Bronchial epithelial cell (primary cell): ENCODE measurements around the gene CSRP1. TPM values are rescaled to one million over a fixed set of nuclear protein-coding genes. Genes with fewer than 3 reads are reported as not detected.

Source experiments
- DNase-seq: peaks from one replicate; pipeline ENCODE4 v3.0.0-alpha.2; 2010; ENCODE audit warnings: low read depth
- FAIRE-seq: peaks from 2 replicates; lab custom pipeline; 2011; peaks lifted over from hg19 to GRCh38; lab: Jason Lieb, UNC
- H3K27me3 ChIP-seq: 2 replicates; pipeline ENCODE4 v1.5.1; 2011; ENCODE audit warnings: low read length; ENCODE audit not compliant: control insufficient read depth, insufficient read depth
- H3K36me3 ChIP-seq: 2 replicates; pipeline ENCODE4 v1.5.1; 2011; ENCODE audit warnings: low read length; ENCODE audit not compliant: control insufficient read depth, insufficient read depth
- H3K4me3 ChIP-seq: 2 replicates; pipeline ENCODE4 v1.5.1; 2011; ENCODE audit warnings: mild to moderate bottlenecking, low read depth, low read length, control low read depth
- CTCF ChIP-seq: IDR thresholded peaks from 2 replicates; pipeline ENCODE4 v1.5.1; 2011; ENCODE audit warnings: mild to moderate bottlenecking, moderate library complexity, low read length, control low read depth, inconsistent platforms; ENCODE audit not compliant: insufficient read depth, severe bottlenecking
- total RNA-seq: library from RNA; depleted of rRNA; stranded (reverse); fragments of >200 nt; gene quantifications from 2 replicates; pipeline ENCODE4 v1.2.1, GENCODE V29; 2014

CSRP1 gene
- total RNA-seq, 1 donor from 2014 or later, result 257 TPM

GRCh38 chr1:201459052-201459451 lies 47.9 kb downstream of the CSRP1 start:
- no peak for TF ChIP-seq CTCF
- no peak for DNase-seq
- no peak for FAIRE-seq

GRCh38 chr1:201457508-201457960 lies 49.4 kb downstream of the CSRP1 start:
- DNase-seq, result no peak
- Histone ChIP-seq H3K36me3 (no peaks in the 10 kb centered on the region), H3K27me3 (no peaks in the 10 kb centered on the region), H3K4me3 (no peak overlapping the region)
- FAIRE-seq, result no peak
- TF ChIP-seq CTCF, result no peak

More at GRCh38 chr1:201459052-201459451, 47.9 kb downstream of the CSRP1 start:
- Histone ChIP-seq H3K36me3 (no peaks in the 10 kb centered on the region), H3K4me3 (no peak overlapping the region), H3K27me3 (no peaks in the 10 kb centered on the region)

- no peak for TF ChIP-seq CTCF
- Histone ChIP-seq H3K4me3 (no peak overlapping the region), H3K36me3 (no peaks in the 10 kb centered on the region), H3K27me3 (no peaks in the 10 kb centered on the region)
- DNase-seq, result peak; percentile 98
- no peak for FAIRE-seq
These were observed 50.2 kb downstream of the CSRP1 start for GRCh38 chr1:201456499-201457309.

GRCh38 chr1:201455098-201455497 lies 51.8 kb downstream of the CSRP1 start:
- FAIRE-seq (no peak), DNase-seq (no peak)
- TF ChIP-seq CTCF, result no peak
- Histone ChIP-seq H3K27me3 (no peaks in the 10 kb centered on the region), H3K4me3 (no peak overlapping the region), H3K36me3 (no peaks in the 10 kb centered on the region)

GRCh38 chr1:201454608-201455007 lies 52.3 kb downstream of the CSRP1 start:
- Histone ChIP-seq H3K27me3 (no peaks in the 10 kb centered on the region), H3K4me3 (no peak overlapping the region), H3K36me3 (no peaks in the 10 kb centered on the region)
- DNase-seq (no peak), FAIRE-seq (no peak)
- no peak for TF ChIP-seq CTCF

- Histone ChIP-seq H3K36me3 (no peaks in the 10 kb centered on the region), H3K27me3 (no peaks in the 10 kb centered on the region), H3K4me3 (no peak overlapping the region)
- TF ChIP-seq CTCF, result no peak
- no peak for DNase-seq
- no peak for FAIRE-seq
These were observed 54.1 kb downstream of the CSRP1 start for GRCh38 chr1:201452866-201453265.
